Cortex of kidney (tissue), 1 donor: ENCODE data around the gene MGRN1.
"Not testable (repeated sequence)": the region's sequence is repeated elsewhere in the genome, so short reads cannot be mapped to it uniquely, and the experiment has no call there.

Experiments
- DNase-seq: peaks from one replicate; lab custom pipeline; 2025; lab: John Stamatoyannopoulos, UW

MGRN1 gene

DNA sequence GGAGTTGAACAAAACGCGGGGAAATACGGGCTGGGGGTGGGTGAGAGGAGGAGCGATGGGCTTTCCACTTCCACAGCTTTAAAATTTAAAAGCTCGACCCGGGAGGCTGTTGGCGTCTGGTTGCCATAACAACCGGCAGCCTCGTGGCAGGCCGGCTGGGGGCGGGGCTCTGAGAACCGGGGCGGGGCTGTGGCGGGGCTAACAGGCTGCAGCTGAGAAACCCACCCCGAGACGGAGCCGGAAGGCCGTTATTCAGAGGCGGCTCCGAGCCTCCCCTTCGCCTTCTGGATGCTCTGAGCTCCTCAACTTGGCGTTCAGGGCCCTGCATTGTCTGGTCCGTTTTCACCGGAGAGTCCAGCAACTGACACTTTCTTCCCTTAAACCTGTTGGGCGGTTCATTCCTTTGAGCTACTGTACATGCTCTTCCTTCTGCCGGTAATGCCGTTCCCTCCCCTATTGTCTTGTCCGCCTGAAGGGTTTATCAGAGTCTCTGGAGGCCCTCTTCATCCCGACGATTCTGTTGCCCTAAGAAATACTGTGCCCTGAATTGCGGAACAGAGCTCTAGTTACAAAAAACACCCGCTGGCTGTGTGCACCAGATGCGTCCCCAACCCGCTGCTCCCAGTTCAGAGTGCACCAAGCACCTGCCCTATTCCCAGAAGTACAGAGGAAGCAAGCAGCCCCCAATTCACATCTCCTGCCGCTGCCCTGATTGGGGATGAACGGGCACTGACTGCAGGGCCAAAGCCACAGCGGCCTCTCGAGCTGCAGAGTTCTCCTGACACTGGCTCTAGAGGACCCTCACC, 110.3 kb downstream of the MGRN1 start:
- DNase-seq: no peak

DNA sequence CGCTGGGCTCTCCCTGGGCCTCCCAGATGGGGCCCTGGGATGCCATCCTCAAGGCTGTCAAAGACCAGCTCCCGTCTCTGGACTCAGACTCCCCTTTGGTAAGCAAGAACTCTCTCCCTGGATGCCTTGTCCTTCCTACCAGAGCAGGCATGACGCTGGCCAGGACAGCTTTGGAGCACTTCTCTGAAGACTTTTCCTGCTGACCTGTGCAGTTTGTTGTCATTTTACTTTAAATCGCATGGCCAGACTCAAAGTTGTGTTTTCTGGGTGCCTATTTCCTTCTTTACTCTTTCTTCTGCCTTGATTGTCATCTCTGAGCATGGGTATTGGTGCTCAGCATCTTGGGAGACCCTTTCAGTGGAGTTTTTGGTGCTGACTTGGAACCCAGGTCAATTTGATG, 111.9 kb downstream of the MGRN1 start:
- no peak for DNase-seq

DNA sequence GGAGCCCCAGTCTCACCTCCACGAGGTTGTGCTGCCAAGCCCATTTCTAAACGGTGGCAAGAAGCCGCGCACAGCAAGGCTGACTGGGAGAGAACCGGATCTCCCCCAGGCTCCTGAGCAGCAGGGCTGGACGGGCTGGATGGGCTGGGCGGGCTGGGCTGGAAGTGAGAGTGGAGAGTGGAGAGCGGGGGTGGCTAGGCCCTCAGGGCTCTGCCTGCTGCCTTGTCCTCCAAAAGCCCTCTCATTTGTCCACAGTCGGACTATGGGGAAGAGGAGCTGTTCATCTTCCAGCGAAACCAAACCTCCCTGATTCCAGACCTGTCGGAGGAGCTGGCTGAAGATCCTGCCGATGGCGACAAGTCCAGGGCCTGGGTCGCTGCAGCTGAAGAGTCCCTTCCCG, 112.9 kb downstream of the MGRN1 start:
- no peak for DNase-seq

DNA sequence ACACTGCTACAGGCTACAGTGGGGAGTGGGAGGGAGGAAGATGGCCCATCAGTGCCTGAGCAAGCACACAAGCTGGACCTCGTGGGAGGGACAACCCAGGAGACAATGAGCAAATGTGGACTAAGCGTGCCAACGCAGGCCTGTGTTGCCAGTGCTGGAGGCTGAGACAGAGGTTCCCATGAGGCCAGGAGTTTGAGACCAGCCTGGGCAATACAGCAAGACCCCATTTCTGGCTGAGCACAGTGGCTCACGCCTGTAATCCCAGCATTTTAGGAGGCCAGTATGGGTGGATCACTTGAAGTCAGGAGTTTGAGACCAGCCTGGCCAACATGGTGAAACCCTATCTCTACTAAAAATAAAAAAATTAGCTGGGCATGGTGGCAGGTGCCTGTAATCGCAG, 113.7 kb downstream of the MGRN1 start:
- not testable (repeated sequence) for DNase-seq
